ENCODE results near the gene ZNF444.
"Not testable (repeated sequence)": the region's sequence is repeated elsewhere in the genome, so short reads cannot be mapped to it uniquely, and the experiment has no call there.

The ZNF444 gene

GRCh38 chr19:56148096-56148495 is 7.0 kb downstream of the ZNF444 start:
- no peak for DNase-seq

- DNase-seq = not testable (repeated sequence)
These were observed 8.0 kb downstream of the ZNF444 start for GRCh38 chr19:56148955-56149655.

GRCh38 chr19:56149656-56150038 is 8.6 kb downstream of the ZNF444 start:
- no peak for DNase-seq

- no peak for DNase-seq
These were observed 9.3 kb downstream of the ZNF444 start for GRCh38 chr19:56150358-56150757.

- no peak for DNase-seq
These were observed 11.6 kb downstream of the ZNF444 start for GRCh38 chr19:56152644-56153043.

GRCh38 chr19:56153507-56153906 is 12.4 kb downstream of the ZNF444 start:
- DNase-seq = no peak

GRCh38 chr19:56155124-56155687 is 14.1 kb downstream of the ZNF444 start:
- DNase-seq = no peak

- no peak for DNase-seq
These were observed 15.7 kb downstream of the ZNF444 start for GRCh38 chr19:56156768-56157167.

- no peak for DNase-seq
These were observed 17.2 kb downstream of the ZNF444 start for GRCh38 chr19:56158170-56158757.

- no peak for DNase-seq
These were observed 18.0 kb downstream of the ZNF444 start for GRCh38 chr19:56159009-56159559.

GRCh38 chr19:56159622-56160271 is 18.7 kb downstream of the ZNF444 start:
- DNase-seq = no peak

GRCh38 chr19:56161534-56161933 is 20.4 kb downstream of the ZNF444 start:
- no peak for DNase-seq

GRCh38 chr19:56162258-56162657 is 21.2 kb downstream of the ZNF444 start:
- DNase-seq = no peak

- DNase-seq = no peak
These were observed 22.0 kb downstream of the ZNF444 start for GRCh38 chr19:56163097-56163496.

GRCh38 chr19:56167064-56167578 is 26.0 kb downstream of the ZNF444 start:
- DNase-seq = no peak

GRCh38 chr19:56170261-56170660 is 29.2 kb downstream of the ZNF444 start:
- DNase-seq = no peak

- DNase-seq = no peak
These were observed 33.0 kb downstream of the ZNF444 start for GRCh38 chr19:56174086-56174485.

- no peak for DNase-seq
These were observed 33.5 kb downstream of the ZNF444 start for GRCh38 chr19:56174550-56174949.

- not testable (repeated sequence) for DNase-seq
These were observed 34.8 kb downstream of the ZNF444 start, which contains the start of gene GALP for GRCh38 chr19:56175861-56176307. Gene GALP, plus strand, starts transcription at chr19:56176008. Its CDS starts 1,101 bp downstream, at chr19:56177109.

GRCh38 chr19:56176310-56176709 is 35.2 kb downstream of the ZNF444 start:
- DNase-seq = not testable (repeated sequence)

- no peak for DNase-seq
These were observed 35.8 kb downstream of the ZNF444 start for GRCh38 chr19:56176881-56177280.

- no peak for DNase-seq
These were observed 36.6 kb downstream of the ZNF444 start for GRCh38 chr19:56177564-56178243.

- DNase-seq = no peak
These were observed 48.7 kb downstream of the ZNF444 start for GRCh38 chr19:56189785-56190184.

Data from activated CD4-positive, alpha-beta T cell treated with anti-CD3 and anti-CD28 coated beads, Interleukin-2, amount 50 U/mL, for 16 hours (primary cell).